ENCODE results near the gene ABLIM1. TPM values are rescaled to one million over a fixed set of nuclear protein-coding genes. Genes with fewer than 3 reads are reported as not detected.

Gene ABLIM1
- polyA plus RNA-seq, 1 donor from 2014 or later: 10.1 TPM

DNA sequence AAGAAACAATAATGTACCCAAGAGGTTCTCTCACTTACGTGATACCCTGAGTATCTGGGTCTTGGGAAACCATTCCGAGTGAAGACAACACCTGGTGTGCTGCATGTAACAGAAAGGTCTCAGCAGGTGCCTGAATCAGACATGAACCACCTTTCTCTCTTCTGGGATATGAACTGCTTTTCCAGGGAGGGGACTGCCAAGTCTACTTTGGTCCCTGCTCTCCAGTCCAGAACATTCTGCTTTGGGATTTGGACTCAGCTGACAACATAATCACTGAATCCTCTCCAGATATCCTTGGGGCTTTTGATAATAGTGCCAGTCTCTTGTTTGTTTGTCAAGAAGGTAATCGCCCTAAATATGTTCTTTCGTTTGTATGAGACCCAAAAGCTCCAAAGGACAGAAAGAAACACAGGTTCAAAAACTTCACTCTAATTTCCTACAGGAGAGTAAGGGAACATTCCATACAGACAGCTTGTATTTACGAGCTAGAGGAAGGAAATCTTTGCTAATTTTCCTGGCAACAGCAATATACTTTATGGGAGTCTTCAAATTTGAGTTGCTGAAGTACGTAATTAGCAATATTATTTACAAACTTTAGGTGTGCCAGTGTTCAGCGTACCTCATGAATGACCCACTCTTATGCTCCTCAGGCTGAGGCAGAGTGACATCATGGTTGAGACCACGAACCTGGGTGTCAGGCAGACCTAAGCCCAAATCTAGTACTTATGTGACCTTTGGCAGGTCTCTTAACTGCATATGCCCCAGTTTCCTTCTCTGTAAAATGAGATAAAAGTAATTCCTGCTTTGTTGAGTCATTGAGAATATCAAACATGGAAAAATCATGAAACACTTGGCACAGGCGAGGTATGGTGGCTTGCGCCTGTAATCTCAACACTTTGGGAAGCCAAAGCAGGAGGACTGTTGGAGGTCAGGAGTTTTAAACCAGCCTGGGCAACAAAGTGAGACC, 5.4 kb downstream of the ABLIM1 start:
- no peak overlapping the region for H3K27ac ChIP-seq (ENCODE audit: low read length)
- H3K27me3 ChIP-seq (ENCODE audit: insufficient read depth, low read depth, low read length): no peaks in the 10 kb centered on the region
- no peak overlapping the region for H3K4me3 ChIP-seq (ENCODE audit: low read length)
- H3K9me3 ChIP-seq (ENCODE audit: low read length): no peaks in the 10 kb centered on the region
- no peaks in the 10 kb centered on the region for H4K20me1 ChIP-seq (ENCODE audit: insufficient read depth)
- H3K4me2 ChIP-seq (ENCODE audit: low read length): no peak overlapping the region
- TF ChIP-seq SMC3 (conservative IDR thresholded peaks at IDR 0.05; ENCODE audit: poor library complexity) (no peak), RAD21 (conservative IDR thresholded peaks at IDR 0.05) (no peak)
- H3K9me2 ChIP-seq (ENCODE audit: insufficient read depth, low read length): no peaks in the 10 kb centered on the region
- no peak overlapping the region for H3K9ac ChIP-seq (ENCODE audit: low read length)
- H2AFZ ChIP-seq (ENCODE audit: low read depth, low read length): no peak overlapping the region
- no peaks in the 10 kb centered on the region for H3F3A ChIP-seq (ENCODE audit: insufficient read depth, low read length, poor library complexity, severe bottlenecking)
- no peaks in the 10 kb centered on the region for H3K36me3 ChIP-seq (ENCODE audit: insufficient read depth, low read length)
- H3K79me2 ChIP-seq (replicated peaks; ENCODE audit: insufficient read depth, low read length): no peaks in the 10 kb centered on the region

DNA sequence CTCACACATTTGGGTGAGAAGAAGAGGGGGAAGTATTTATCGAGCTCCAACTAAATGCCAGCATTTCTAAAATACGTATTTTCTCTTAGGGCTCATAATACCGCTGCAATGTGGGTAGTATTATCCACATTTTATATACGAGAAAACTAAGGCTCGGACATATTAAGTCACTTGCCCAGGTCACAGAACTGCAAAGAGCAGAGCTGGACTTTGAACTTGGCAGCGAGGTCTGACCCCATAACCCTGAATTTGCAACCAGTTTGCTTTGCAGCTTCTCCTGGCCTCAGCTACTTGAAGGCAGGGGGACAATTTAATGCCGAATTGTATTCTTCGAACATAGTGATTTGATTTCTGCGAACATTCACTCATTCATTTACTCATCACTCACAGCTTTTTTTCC, 7.2 kb downstream of the ABLIM1 start:
- Histone ChIP-seq H3K9me3 (ENCODE audit: low read length) (no peaks in the 10 kb centered on the region), H3F3A (ENCODE audit: insufficient read depth, low read length, poor library complexity, severe bottlenecking) (no peaks in the 10 kb centered on the region), H3K4me3 (ENCODE audit: low read length) (no peak overlapping the region), H2AFZ (ENCODE audit: low read depth, low read length) (no peak overlapping the region), H3K27ac (ENCODE audit: low read length) (no peak overlapping the region), H3K79me2 (replicated peaks; ENCODE audit: insufficient read depth, low read length) (no peaks in the 10 kb centered on the region), H3K9ac (ENCODE audit: low read length) (no peak overlapping the region), H3K9me2 (ENCODE audit: insufficient read depth, low read length) (no peaks in the 10 kb centered on the region), H3K4me2 (ENCODE audit: low read length) (no peak overlapping the region), H3K27me3 (ENCODE audit: insufficient read depth, low read depth, low read length) (no peaks in the 10 kb centered on the region), H4K20me1 (ENCODE audit: insufficient read depth) (no peaks in the 10 kb centered on the region), H3K36me3 (ENCODE audit: insufficient read depth, low read length) (no peaks in the 10 kb centered on the region)
- TF ChIP-seq RAD21 (conservative IDR thresholded peaks at IDR 0.05) (no peak), EZH2 (IDR thresholded peaks at IDR 0.05; ENCODE audit: borderline replicate concordance, insufficient read depth, low read length, poor library complexity, severe bottlenecking) (no peak), SMC3 (conservative IDR thresholded peaks at IDR 0.05; ENCODE audit: poor library complexity) (no peak), POLR2AphosphoS5 (IDR thresholded peaks at IDR 0.05) (no peak)
- TF ChIP-seq, protein P1, sequence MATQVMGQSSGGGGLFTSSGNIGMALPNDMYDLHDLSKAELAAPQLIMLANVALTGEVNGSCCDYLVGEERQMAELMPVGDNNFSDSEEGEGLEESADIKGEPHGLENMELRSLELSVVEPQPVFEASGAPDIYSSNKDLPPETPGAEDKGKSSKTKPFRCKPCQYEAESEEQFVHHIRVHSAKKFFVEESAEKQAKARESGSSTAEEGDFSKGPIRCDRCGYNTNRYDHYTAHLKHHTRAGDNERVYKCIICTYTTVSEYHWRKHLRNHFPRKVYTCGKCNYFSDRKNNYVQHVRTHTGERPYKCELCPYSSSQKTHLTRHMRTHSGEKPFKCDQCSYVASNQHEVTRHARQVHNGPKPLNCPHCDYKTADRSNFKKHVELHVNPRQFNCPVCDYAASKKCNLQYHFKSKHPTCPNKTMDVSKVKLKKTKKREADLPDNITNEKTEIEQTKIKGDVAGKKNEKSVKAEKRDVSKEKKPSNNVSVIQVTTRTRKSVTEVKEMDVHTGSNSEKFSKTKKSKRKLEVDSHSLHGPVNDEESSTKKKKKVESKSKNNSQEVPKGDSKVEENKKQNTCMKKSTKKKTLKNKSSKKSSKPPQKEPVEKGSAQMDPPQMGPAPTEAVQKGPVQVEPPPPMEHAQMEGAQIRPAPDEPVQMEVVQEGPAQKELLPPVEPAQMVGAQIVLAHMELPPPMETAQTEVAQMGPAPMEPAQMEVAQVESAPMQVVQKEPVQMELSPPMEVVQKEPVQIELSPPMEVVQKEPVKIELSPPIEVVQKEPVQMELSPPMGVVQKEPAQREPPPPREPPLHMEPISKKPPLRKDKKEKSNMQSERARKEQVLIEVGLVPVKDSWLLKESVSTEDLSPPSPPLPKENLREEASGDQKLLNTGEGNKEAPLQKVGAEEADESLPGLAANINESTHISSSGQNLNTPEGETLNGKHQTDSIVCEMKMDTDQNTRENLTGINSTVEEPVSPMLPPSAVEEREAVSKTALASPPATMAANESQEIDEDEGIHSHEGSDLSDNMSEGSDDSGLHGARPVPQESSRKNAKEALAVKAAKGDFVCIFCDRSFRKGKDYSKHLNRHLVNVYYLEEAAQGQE (IDR thresholded peaks at IDR 0.05; ENCODE audit: borderline replicate concordance): no peak

DNA sequence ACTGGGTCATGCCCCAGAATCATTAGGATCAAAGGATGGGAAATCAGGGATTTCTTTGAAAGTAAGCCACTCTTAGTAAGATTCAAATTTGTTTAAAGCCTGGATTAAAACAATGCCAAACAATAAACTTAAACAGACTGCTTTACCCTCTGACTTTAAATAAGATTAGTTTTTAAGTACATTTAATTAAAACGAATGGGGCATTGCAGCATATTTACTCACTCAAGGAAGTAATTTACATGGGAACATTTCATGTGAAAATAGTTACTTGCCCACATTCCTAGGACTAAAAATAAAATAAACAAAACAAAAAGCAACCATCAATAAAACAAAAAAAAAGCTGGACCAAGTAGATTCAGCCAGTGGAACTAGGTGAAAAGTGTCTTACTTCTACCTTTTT, 7.8 kb downstream of the ABLIM1 start:
- Histone ChIP-seq H3K9ac (ENCODE audit: low read length) (no peak overlapping the region), H3F3A (ENCODE audit: insufficient read depth, low read length, poor library complexity, severe bottlenecking) (no peaks in the 10 kb centered on the region), H2AFZ (ENCODE audit: low read depth, low read length) (no peak overlapping the region), H3K9me2 (ENCODE audit: insufficient read depth, low read length) (no peaks in the 10 kb centered on the region), H3K27ac (ENCODE audit: low read length) (no peak overlapping the region), H3K4me2 (ENCODE audit: low read length) (no peak overlapping the region), H3K4me3 (ENCODE audit: low read length) (no peak overlapping the region), H4K20me1 (ENCODE audit: insufficient read depth) (no peaks in the 10 kb centered on the region), H3K79me2 (replicated peaks; ENCODE audit: insufficient read depth, low read length) (no peaks in the 10 kb centered on the region), H3K27me3 (ENCODE audit: insufficient read depth, low read depth, low read length) (no peaks in the 10 kb centered on the region), H3K36me3 (ENCODE audit: insufficient read depth, low read length) (no peaks in the 10 kb centered on the region), H3K9me3 (ENCODE audit: low read length) (no peaks in the 10 kb centered on the region)
- TF ChIP-seq SMC3 (conservative IDR thresholded peaks at IDR 0.05; ENCODE audit: poor library complexity) (no peak), POLR2AphosphoS5 (IDR thresholded peaks at IDR 0.05) (no peak), TAF1 (IDR thresholded peaks at IDR 0.05; ENCODE audit: low read depth) (no peak), EP300 (conservative IDR thresholded peaks at IDR 0.05; ENCODE audit: poor library complexity, severe bottlenecking) (no peak)
